Activated T-helper 17 cell treated with anti-CD3 and anti-CD28 coated beads, Interleukin-2, amount 50 U/mL, for 72 hours (primary cell): ENCODE results near the gene EFL1. TPM values are rescaled to one million over a fixed set of nuclear protein-coding genes. Genes with fewer than 3 reads are reported as not detected.

ENCODE experiments used
- ATAC-seq: fragments of 150-1000 bp; cut with Tn5 transposase; replicated peaks from 2 replicates; pipeline ENCODE4 v1.10.0; 2021; ENCODE audit warnings: mild to moderate bottlenecking, moderate library complexity
- H3K27ac Mint-ChIP-seq: one replicate; pipeline ENCODE4 v1.8.0; 2022; ENCODE audit warnings: mixed read lengths
- H3K27me3 Mint-ChIP-seq: one replicate; pipeline ENCODE4 v1.8.0; 2022; ENCODE audit warnings: mixed read lengths
- H3K36me3 Mint-ChIP-seq: one replicate; pipeline ENCODE4 v1.8.0; 2022; ENCODE audit warnings: low read depth, mild to moderate bottlenecking, mixed read lengths
- H3K4me1 Mint-ChIP-seq: one replicate; pipeline ENCODE4 v1.8.0; 2022; ENCODE audit warnings: mixed read lengths
- H3K4me3 Mint-ChIP-seq: one replicate; pipeline ENCODE4 v1.8.0; 2022; ENCODE audit warnings: mild to moderate bottlenecking, mixed read lengths
- H3K9me3 Mint-ChIP-seq: one replicate; pipeline ENCODE4 v1.8.0; 2022; ENCODE audit warnings: mixed read lengths
- total RNA-seq, 2 donors: library from RNA; stranded (reverse); gene quantifications; one replicate each; pipeline ENCODE4 v1.2.3, GENCODE V29; 2022

The EFL1 gene
- total RNA-seq, 2 donors from 2014 or later: 24.3 to 32.5 TPM

- Mint-ChIP-seq H3K4me1 (no peaks in the 10 kb centered on the region), H3K36me3 (no peaks in the 10 kb centered on the region), H3K27me3 (peaks cover 5% of the 10 kb centered on the region), H3K9me3 (no peaks in the 10 kb centered on the region), H3K4me3 (no peak overlapping the region), H3K27ac (no peak overlapping the region)
- no peak for ATAC-seq
Measured at GRCh38 chr15:82093774-82094211, 168.7 kb downstream of the EFL1 start.

GRCh38 chr15:82093325-82093724 lies 169.2 kb downstream of the EFL1 start:
- Mint-ChIP-seq H3K36me3 (no peaks in the 10 kb centered on the region), H3K4me1 (no peaks in the 10 kb centered on the region), H3K27ac (no peak overlapping the region), H3K27me3 (peaks cover 3% of the 10 kb centered on the region), H3K4me3 (no peak overlapping the region), H3K9me3 (no peaks in the 10 kb centered on the region)
- ATAC-seq: no peak

GRCh38 chr15:82091636-82092140 lies 170.8 kb downstream of the EFL1 start:
- ATAC-seq: no peak
- no peaks in the 10 kb centered on the region for H3K4me1 Mint-ChIP-seq
- H3K27me3 Mint-ChIP-seq: peaks cover 3% of the 10 kb centered on the region
- no peaks in the 10 kb centered on the region for H3K9me3 Mint-ChIP-seq
- H3K4me3 Mint-ChIP-seq: no peak overlapping the region
- H3K27ac Mint-ChIP-seq: no peak overlapping the region
- no peaks in the 10 kb centered on the region for H3K36me3 Mint-ChIP-seq

- no peak for ATAC-seq
- Mint-ChIP-seq H3K4me1 (no peaks in the 10 kb centered on the region), H3K9me3 (no peaks in the 10 kb centered on the region), H3K36me3 (no peaks in the 10 kb centered on the region), H3K27me3 (peaks cover 9% of the 10 kb centered on the region), H3K27ac (no peak overlapping the region), H3K4me3 (no peak overlapping the region)
Measured at GRCh38 chr15:82086243-82086995, 176.1 kb downstream of the EFL1 start.

- Mint-ChIP-seq H3K27ac (no peak overlapping the region), H3K4me1 (no peaks in the 10 kb centered on the region), H3K27me3 (peaks cover 32% of the 10 kb centered on the region), H3K9me3 (no peaks in the 10 kb centered on the region), H3K4me3 (no peak overlapping the region), H3K36me3 (no peaks in the 10 kb centered on the region)
- ATAC-seq: no peak
Measured at GRCh38 chr15:82081914-82082762, 180.4 kb downstream of the EFL1 start.

- no peaks in the 10 kb centered on the region for H3K36me3 Mint-ChIP-seq
- H3K9me3 Mint-ChIP-seq: no peaks in the 10 kb centered on the region
- no peak overlapping the region for H3K4me3 Mint-ChIP-seq
- no peak overlapping the region for H3K27ac Mint-ChIP-seq
- peaks cover 39% of the 10 kb centered on the region for H3K27me3 Mint-ChIP-seq
- no peak for ATAC-seq
- H3K4me1 Mint-ChIP-seq: no peaks in the 10 kb centered on the region
Measured at GRCh38 chr15:82080774-82081173, 181.8 kb downstream of the EFL1 start.

Other genes with a start within 250 kb of the EFL1 start
- 1 to 10 TPM in 1 of 2 donors, under 1 TPM in 1; 0.54 to 1.4 TPM for gene MEX3B, start 216.7 kb downstream of the EFL1 start, total RNA-seq
- gene SAXO2, start 84 bp upstream of the EFL1 start, total RNA-seq: not detected
- gene GOLGA6L10, start 86.7 kb upstream of the EFL1 start, total RNA-seq: 1 to 10 TPM; 1.2 to 1.5 TPM
- 1 to 10 TPM; 1.7 to 2.7 TPM for gene GOLGA6L9, start 167.1 kb upstream of the EFL1 start, total RNA-seq